IPS-NIHi7 (cell line): ENCODE measurements around the gene MRRF.

Source experiments
- DNase-seq: peaks from one replicate; pipeline ENCODE4 v3.0.0; 2012; ENCODE audit warnings: mixed read lengths; ENCODE audit errors: extremely low spot score

The MRRF gene

DNA sequence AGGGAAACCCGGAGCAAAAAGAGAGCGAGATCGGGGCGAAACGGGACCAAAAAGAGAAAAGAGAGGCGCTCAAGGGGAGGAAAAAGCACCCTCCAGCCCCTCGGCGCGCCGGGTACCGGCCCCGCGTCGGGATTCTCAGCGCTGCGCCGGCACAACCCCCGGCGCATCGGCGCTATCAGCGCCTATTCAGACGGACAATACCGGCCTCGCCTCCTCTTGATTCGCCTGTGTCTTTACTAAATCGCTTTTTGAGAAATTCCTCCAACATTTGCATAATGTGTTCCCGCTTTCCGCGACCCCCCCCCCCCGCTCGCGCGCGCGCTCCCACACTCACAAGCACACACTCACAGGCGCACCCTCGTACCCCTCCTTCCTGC lies 36.5 kb upstream of the MRRF start:
- DNase-seq: peak; percentile 35

DNA sequence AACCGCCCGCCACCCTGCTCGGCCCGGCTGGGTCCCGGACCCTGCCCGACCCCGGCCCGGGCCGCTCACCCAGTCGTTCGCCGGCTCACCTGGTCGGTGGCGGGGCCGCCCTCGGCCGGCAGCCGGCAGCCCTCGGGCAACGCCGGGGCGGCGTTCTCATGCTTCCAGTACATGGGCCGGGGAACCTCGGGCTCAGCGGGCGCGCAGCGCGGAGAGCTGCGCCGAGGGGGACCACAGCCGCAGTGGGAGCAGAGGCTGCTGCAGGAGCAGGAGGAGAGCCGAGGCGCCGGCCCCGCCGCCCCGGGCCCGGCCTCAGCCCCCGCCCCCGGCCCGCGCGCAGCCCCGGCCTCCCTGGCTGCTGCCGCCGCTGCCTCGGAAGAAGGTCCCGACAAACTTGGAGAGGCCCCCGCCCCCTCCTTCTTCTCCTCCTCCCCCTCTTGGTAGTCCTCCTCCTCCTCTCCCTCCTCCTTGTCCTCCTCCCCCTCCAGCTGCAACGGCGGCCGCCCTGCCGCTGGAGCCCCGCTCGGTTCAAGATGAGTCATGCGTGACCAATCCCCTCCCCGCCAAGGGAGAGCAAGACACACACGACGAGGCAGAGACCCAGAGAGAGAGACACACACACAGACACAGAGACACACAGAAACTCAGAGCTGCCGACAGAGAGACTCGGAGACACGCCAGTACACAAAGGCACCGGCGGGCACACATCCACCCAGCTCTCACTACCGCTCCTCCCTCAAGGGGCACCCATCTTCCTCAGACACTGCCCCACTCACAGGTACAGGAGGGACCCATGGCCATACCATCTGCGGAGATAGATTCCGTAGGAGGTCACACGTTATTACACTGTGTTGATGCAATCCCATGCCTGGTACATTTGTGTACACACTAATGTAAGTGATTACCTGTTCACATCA lies 35.9 kb upstream of the MRRF start, which contains the start of gene LHX6:
Gene LHX6 (minus strand): TSS at position 390 of the 917 bp plus-strand sequence. CDS start 217 bp downstream, at position 173.
- DNase-seq: peak; percentile 32

DNA sequence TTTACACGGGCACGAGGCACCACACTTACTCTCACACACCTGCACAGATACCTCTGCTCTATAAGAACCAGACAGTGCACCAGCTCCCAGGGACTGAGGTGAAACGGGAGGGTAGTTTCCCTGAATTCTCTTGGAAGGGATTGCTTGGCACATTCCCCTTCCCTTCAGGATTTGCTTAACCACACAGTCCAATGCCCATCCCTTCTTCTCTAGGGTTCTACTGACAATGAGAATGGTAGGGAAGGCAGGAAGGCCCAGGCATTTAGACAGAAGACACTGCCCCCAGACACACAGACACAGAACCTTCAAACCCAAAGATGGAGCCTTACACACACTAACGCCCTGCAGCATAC lies 35.2 kb upstream of the MRRF start:
- DNase-seq: no peak

DNA sequence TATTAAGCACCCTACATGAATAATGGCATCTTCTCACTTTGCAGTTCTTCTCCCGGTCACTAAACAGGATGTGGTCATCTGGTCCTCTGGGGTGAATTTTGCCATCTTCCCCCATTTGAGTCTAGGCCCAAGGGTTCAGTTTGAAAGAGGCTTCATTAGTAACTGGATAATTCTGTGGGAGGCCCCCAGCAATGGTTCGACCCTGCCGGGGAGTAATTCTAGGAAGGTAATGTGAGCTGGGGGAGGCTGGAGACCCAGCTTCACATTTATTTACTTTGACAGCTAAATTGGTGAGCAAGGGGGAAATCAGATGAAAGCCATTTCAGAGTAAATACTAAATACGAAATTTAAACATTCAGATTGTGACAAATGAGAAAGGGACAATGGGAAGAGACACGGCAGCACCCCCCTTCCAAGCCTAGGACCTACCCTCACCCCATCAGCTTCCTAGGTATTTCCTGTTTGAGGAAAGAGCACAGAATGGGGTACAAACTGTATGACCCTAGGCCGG lies 31.8 kb upstream of the MRRF start:
- DNase-seq: no peak

DNA sequence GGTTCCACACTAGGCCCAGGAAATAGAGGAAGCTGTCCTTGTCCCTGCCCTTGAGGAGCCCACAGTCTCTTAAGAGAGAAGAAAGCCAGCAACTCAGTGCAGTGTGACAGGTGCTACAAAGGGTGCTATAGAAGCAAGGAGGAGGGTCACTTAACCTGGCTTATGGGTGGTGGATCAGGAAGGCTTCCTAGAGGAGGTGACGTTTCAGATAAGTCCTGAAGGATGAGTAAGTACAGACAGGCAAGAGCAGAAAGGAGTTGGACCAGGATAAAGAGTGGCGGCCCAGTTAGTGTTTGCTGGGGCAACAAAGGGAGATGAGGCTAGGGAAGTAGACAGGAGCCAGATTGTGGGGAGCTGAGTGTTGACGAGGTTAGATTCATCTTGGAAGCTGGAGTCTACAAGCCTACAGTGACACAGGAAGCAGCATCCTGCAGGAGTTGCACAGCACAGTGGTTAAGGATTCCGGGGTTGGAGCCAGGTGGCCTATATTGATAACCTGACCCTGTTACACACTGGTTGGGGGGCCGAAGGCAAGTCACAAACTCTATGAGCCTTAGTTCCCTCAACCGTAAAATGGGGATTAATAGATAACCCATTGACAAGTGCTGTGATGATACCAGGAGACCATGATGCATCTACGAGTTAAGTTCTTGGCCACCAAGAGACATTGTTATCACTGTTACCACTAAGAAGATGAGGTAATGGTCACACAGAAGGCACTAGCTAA lies 30.5 kb upstream of the MRRF start:
- no peak for DNase-seq

DNA sequence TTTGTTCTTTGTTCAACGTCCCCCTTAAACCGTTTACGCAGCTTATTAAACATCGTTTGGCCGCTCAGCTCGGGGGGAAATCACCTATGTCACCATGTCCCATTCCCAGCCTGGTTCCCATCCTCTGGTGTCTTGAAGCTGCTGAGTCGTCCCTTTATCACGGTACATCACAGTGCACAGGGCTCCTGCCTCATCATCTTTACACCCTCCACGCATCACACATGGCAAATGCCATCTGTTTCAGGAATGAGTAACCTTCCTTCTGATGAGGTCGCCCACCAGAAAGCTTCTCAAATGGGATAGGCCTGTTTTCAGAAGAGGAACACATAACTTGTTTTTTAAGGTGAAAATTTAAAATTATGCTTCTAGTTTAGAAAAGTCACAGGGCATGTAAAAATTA lies 28.0 kb upstream of the MRRF start:
- DNase-seq: no peak

DNA sequence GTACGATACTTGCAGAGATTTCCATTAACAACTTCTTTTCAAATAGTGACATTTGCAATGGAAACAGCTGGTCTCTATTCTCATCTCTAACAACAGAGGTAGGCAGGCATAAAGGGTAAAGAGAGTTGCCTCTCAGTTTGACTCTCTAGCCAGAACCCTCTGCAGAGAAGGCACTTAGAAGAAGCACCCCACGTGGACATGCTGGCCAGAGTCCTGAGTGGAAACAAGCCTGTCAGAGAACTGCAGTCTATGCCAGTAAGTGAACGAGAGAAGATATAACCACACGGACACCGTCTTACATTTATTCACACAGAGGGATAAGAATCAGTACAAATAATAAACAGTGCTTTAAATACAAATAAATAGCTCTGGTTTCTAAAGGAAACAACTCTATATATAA lies 25.0 kb upstream of the MRRF start:
- DNase-seq: no peak

DNA sequence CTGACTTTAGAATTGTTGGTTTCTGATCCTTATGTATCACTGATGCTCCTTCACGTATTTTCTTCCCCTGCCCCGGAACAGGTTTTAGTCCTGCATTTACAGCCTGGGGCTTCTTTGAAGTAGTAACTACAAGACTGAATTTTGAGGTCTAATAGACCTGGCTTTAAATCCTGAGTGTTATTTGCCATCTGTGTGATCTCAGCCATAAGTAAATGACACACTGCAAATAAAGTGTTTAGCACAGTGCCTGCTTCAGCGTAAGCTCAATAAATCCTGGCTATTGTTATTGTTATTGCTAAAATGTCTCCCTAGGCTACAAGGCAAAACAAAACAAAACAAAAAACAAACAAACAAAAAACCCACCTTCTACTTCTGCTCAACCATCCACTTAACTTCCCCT lies 20.3 kb upstream of the MRRF start:
- DNase-seq: no peak

DNA sequence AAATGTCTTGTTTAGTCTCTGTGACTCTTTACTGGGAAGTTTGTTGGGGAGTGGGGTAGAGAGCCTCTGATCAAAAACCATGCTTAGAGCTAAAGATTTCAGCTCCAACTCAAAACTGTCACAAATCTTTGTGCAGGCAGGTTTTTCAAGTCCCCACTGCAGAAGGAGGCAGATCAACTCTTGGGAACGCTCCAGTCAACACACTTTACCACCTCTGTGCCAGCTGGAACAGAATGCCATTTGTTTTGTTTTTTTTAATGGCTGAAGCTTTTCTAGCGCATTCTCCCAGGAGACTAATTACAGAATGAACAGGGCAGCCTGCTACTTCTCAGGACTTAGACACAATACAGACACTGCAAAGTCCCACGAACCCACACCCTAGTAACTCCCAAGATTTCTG lies 18.0 kb upstream of the MRRF start:
- no peak for DNase-seq

DNA sequence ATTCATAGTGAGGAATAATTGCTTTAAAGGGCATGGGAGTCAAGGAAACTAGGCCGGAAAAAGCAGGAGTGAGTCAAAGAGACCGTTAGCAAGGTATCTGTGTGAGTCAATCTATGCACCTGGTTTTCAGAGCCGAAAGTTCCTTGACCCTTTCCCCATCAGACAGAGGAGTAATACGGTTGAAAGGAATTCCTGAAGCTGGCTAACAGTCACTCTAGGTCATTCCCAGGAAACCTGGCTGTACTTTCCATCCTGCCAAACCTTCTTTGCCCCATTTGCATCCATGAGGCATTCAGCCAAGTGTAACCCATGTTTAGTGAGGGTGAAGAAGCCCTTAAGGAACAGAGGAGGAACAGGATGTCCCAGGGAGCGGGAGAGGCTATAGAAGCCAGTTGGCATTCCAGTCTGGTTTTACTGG lies 16.2 kb upstream of the MRRF start:
- DNase-seq: no peak

DNA sequence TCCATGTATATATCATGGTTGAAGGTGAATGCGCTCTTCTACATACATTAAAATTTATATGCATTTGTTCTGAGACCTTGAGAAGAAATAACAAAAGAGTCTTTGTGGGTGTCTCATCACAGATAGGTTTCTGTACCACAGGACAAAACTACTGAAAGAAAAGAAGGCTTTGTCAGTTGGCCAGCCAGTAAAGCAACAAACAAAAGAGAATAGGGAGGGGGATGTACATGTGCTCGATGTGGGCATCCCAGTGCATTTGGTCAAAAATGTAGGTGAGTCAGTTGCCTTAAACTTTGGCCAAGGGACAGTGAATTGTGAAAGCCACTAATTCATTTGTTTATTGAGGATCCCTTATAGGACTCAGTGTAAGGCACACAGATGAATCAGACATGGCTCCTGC lies 13.3 kb upstream of the MRRF start:
- DNase-seq: no peak

DNA sequence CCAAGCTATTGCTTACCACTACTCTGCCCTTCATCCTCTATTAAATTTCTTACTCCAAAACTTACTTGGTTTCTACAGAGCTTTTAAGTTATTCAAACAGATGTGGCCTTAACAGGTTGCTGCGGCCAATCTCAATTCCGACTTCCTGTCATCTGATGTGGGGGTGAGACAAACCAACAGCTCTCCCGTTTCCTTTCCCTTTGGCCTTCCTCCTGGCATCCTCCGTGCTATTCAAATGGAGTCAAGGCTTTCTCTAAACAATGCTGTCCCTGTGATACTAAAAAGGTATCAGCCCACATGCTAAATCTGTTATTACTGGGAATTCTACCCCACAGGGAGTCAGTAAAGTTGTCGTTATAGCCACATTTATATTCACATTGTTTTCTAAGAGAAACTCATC lies 11.9 kb upstream of the MRRF start:
- DNase-seq: no peak

DNA sequence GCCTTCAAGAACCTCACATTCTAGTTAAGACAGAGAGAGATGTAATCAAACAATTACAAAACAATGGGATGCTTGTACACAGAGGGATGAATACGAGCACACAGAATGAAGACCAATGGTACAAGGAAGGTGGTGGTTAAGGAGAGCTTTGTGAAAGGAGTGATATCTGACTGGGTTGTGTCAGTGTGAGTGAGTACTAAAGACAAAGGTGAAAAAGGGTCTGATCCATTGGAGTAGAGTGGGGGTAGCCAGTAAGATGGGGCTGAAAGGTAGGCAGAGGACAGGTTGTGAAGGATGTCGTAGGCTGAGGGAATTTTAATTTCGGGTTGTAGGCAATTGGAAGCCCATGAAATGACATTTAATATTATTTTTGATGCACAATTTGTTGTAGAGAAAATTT lies 9.9 kb upstream of the MRRF start:
- DNase-seq: no peak

DNA sequence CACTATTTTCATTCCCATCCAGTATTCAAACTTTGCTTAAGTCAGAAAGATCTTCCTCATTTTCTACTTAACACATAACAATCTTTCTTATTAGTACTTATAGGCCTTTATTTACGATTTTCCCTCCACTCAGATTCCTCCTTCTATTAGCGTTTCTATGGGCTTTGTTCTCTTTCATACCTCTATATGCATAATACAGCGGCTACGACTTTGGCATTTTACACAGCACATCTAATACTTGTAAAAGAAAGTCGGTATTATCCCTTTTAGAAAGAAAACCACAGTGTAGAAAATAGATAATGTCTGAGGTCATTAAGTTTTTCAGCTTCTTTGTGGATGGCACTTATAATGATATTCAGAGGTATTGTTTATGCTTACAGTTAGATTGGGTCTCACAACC lies 8.5 kb upstream of the MRRF start:
- no peak for DNase-seq

DNA sequence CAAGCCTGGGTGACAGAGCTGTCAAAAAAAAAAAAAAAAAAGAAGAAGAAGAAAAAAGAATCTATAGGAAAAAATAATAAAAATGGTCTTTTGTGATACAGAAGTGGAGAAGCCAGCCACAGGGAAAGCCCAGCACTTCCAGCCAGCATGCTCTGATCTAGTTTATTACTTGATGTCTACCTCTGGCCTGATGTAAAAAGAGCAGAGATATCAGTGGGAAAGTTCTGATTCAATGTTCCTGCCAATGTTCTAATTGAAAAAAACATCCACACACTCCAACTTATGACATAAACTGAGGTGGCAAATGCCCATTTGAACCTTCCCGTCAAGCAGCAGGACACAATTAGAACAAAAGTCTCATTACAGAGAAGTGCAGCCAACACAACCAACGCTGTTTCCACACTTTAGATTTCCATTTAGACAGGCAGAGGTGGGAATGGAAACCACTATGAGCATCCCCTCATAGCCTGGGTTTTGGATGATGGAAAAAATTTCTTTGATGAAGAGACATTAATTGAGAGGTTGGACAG lies 5.7 kb upstream of the MRRF start:
- no peak for DNase-seq

DNA sequence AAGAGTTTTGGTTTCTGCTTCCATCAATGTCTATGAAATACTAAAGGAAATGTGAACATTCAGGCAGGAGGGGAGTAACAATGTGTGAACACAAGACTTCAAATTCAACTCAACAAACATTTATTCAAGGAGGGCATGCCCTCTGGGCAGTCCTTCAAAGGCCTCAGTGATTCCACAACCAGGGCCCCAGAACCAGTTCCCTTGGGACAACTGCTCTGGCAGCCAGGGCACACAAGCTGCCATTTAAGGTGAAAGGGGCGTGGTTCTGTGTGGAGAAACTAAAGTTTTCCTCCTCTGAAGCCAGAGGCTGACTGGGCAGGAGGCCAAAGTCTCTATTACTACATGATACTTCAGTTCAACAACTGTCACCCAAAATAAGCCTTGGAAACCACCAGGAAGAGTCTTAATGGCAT lies 3.2 kb upstream of the MRRF start:
- DNase-seq: no peak

DNA sequence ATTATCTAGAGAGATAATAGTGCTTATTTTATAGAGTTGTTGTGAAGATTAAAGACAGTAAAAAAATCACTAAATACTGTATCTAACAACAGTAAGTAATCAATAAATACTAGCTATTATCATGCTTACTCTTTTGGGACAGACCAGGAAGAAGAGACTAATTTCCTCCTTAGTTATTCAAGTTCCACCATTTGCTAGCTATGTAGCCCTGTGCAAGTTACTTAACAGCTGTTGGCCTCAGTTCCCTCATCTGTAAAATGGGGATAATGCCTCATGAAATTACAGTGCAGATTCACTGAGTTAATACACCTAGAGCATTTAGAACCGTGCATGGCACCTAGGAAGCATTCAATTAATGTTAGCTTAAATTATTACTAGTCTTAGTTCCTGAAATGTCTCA lies 2.6 kb upstream of the MRRF start:
- no peak for DNase-seq

DNA sequence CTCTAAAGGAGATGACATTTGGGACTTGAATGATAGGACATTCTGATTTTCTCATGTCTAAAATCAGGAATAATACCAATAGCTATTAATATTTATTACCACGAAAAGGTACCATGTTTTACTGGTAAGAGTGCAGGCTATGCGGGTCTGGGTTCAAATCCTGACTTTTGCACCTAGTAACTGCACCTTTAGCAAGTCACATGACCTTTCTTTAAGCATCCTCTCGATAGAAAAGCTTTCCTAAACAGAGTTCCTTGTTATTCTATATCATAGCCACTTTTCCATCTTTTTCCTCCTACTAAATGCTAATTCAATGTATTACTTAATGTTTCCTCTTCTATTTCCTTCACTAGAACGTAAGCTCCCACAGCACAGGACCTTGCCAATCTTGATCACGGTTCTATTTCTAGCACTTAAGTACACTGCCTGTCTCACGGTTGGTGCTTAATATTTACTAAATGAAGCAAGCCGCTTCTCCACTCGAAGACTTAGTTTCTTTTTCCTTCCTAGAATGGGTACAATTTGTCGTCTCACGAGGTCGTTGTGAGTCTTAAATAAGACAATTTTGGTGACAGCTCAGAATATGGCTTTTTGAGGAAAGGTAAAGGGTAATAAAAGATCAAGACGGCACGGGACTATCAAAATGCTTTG lies 858 bp upstream of the MRRF start:
- no peak for DNase-seq

DNA sequence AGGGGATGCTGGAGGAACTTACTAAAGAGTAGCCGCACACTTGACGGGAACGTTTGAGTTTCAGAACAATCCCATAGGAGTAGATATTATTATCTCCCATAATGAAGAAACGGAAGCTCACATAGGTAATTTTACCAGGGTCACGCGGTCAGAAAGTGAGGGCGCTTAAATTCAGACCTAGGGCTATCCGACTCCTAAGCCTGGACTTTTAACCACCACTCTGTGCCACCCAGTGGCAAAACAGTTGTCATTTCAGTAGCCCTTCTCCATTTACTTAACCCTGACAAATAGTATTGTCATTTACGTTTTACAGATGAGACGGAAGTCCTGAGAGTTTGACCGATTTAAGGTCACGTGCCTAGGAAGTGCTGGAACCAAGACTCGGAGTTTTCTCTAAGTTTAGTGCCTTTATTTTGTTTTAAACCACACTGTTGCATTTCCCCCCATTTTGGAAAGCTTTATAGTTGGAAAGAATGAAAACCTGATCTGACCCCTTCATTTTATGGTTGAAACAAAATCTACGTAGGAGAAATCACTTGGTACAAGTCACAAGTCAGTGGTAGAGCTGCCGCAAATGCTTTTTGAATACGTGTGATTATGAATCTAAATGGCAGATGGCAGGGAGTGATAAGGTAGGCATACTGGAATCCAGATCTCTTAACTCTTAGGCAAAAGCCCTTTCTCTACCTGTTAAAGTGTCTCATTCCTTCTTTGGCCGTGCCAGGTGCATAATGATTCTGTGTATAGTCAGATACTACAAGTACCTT lies 650 bp downstream of the MRRF start:
- DNase-seq: peak; percentile 30

DNA sequence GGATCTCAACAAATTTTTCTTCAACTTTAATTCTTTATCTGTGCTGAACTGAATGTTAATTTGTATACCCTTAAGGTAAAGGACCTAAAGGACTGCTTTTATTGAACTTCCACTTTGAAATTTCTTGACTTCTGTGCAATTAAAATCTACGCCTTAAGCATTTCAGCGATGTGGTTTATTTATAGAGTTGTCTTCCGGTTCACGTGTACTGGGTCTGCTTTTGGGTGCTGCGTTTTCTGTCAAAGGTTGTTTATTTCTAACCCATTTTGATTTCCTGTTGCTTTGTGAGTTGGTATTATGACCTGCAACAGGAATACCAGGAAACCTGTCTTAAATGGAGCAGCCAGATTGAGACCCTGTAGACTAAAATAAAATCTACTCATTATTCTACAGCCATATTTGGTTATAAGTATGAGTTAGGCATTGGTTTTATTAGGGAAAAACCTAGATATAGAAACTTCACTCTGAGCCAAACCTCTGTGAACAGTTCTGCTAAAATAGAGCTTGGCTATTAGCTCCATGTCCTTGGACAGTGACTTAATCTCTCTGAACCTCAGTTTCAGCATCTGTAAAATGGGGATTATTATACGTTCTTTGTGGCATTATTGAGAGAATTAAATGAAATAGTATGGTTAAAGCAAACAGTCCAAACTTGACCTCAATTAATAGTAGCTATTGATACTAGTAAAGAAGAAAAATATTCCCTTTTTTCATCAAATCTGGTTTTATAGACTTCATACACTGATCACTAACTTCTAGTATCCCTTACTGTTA lies 3.5 kb downstream of the MRRF start:
- no peak for DNase-seq

DNA sequence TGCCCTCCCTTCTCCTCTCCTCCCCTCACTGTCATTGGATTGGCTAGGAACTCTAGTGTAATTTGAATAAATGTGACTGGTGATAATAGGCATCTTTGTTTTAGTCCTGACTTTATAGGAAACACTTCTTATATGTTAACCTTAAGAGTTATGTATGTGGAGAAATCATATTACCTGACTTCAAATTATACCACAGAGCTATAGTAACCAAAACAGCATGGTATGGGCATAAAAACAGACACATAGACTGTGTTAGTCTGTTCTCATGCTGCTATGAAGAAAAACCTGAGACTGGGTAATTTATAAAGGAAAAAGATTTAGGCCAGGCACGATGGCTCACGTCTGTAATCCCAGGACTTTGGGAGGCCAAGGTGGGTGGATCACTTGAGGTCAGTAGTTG lies 9.4 kb downstream of the MRRF start:
- no peak for DNase-seq
